OCI-LY1 (cell line): ENCODE measurements around the gene BNIP2.

Experiments used
- CTCF ChIP-seq: fragments of 200-600 bp; sonication (generic), shearing (Covaris generic); IDR thresholded peaks from 2 replicates; pipeline ENCODE4 v1.5.1; 2017; ENCODE audit warnings: mild to moderate bottlenecking, antibody characterized with exemption, low read length, moderate library complexity, mixed read lengths
- EZH2 ChIP-seq: fragments of 200-600 bp; sonication (generic), shearing (Covaris generic); IDR thresholded peaks from 2 replicates; pipeline ENCODE4 v1.8.0; 2017; ENCODE audit warnings: borderline replicate concordance, mixed run types, mild to moderate bottlenecking, antibody characterized with exemption, low read length, moderate library complexity, mixed read lengths

DNA sequence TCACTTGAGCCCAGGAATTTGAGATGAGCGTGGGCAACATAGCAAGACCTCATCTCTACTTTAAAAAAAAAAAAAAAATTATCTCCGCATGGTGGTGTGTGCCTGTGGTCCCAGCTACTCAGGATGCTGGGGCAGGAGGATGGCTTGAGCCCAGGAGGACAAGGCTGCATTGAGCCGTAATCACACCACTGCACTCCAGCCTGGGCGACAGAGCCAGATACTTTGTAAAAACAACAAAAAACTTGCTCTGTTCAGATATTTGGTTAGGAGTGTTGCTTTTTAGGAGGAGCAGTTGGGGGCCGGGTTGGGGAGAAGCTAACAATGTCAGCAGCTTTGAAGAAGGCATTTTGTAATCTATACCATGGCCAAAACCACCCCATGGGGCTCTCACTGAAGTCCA is 73.5 kb downstream of the BNIP2 start:
- TF ChIP-seq CTCF (no peak), EZH2 (no peak)
